WTC11 (cell line): ENCODE results near the gene FOXO1. TPM values are rescaled to one million over a fixed set of nuclear protein-coding genes. Genes with fewer than 3 reads are reported as not detected.

ENCODE experiments used
- ATAC-seq: fragments of 200-7000 bp; cut with Tn5 transposase; 2 replicates; pipeline ENCODE4 v1.10.0; 2021; ENCODE audit warnings: mild to moderate bottlenecking, moderate library complexity
- CTCF ChIA-PET: fragments of 300-600 bp; sonication (Branson Sonifier 250); formaldehyde crosslinking; loops from one replicate; lab custom pipeline; 2021; ENCODE audit warnings: antibody characterized with exemption; lab: Charles Lee
- POLR2A ChIA-PET: fragments of 350-600 bp; sonication (Branson Sonifier 250); formaldehyde crosslinking; loops from one replicate; lab custom pipeline; 2021; ENCODE audit warnings: antibody characterized with exemption; lab: Charles Lee
- DNase-seq: peaks from one replicate; pipeline ENCODE4 v3.0.0; 2021; ENCODE audit warnings: low spot score
- H3K27ac Mint-ChIP-seq: 2 replicates; pipeline ENCODE4 v1.8.0; 2021; ENCODE audit warnings: mixed read lengths
- H3K27me3 Mint-ChIP-seq: 2 replicates; pipeline ENCODE4 v1.8.0; 2021; ENCODE audit warnings: low read depth, mild to moderate bottlenecking, moderate library complexity, mixed read lengths
- H3K36me3 Mint-ChIP-seq: 2 replicates; pipeline ENCODE4 v1.8.0; 2021; ENCODE audit warnings: mixed read lengths
- H3K4me1 Mint-ChIP-seq: 2 replicates; pipeline ENCODE4 v1.8.0; 2022; ENCODE audit warnings: mixed read lengths
- H3K4me3 Mint-ChIP-seq: 2 replicates; pipeline ENCODE4 v1.8.0; 2021; ENCODE audit warnings: mild to moderate bottlenecking, moderate library complexity, mixed read lengths
- H3K9me3 Mint-ChIP-seq: 2 replicates; pipeline ENCODE4 v1.8.0; 2021; ENCODE audit warnings: mixed read lengths
- CBFB ChIP-seq: sonication (generic); formaldehyde crosslinking; IDR thresholded peaks from 2 replicates; pipeline ENCODE4 v1.8.1; 2022; ENCODE audit warnings: mild to moderate bottlenecking, low read depth, missing genetic modification reagents
- EMX1 ChIP-seq: fragments of 250-450 bp; sonication (Bioruptor Pico); IDR thresholded peaks from 2 replicates; pipeline ENCODE4 v1.8.0; 2021; ENCODE audit warnings: mild to moderate bottlenecking
- FOXJ3 ChIP-seq: sonication (generic); formaldehyde crosslinking; IDR thresholded peaks from 2 replicates; pipeline ENCODE4 v1.9.0; 2021; ENCODE audit warnings: missing genetic modification reagents, mild to moderate bottlenecking, borderline replicate concordance
- FOXP1 ChIP-seq: sonication (generic); formaldehyde crosslinking; IDR thresholded peaks from 2 replicates; pipeline ENCODE4 v1.8.0; 2022; ENCODE audit warnings: missing genetic modification reagents, mild to moderate bottlenecking, moderate library complexity, borderline replicate concordance
- GRHL2 ChIP-seq: fragments of 250-450 bp; sonication (Bioruptor Pico); IDR thresholded peaks from 2 replicates; pipeline ENCODE4 v1.8.0; 2022; ENCODE audit warnings: mild to moderate bottlenecking, moderate library complexity; ENCODE audit not compliant: insufficient replicate concordance, severe bottlenecking
- IRF2 ChIP-seq: sonication (generic); formaldehyde crosslinking; IDR thresholded peaks from 2 replicates; pipeline ENCODE4 v1.8.0; 2022; ENCODE audit warnings: low read depth, missing genetic modification reagents, borderline replicate concordance
- NFE2L1 ChIP-seq: sonication (generic); formaldehyde crosslinking; IDR thresholded peaks from 2 replicates; pipeline ENCODE4 v1.8.1; 2023; ENCODE audit warnings: missing genetic modification reagents
- PRRX2 ChIP-seq: fragments of 250-450 bp; sonication (Bioruptor Pico); IDR thresholded peaks from 2 replicates; pipeline ENCODE4 v1.8.0; 2021; ENCODE audit warnings: mild to moderate bottlenecking
- SMAD4 ChIP-seq: sonication (generic); formaldehyde crosslinking; IDR thresholded peaks from 2 replicates; pipeline ENCODE4 v1.8.0; 2022; ENCODE audit warnings: mild to moderate bottlenecking, missing genetic modification reagents
- ZNF121 ChIP-seq: sonication (generic); formaldehyde crosslinking; IDR thresholded peaks from 2 replicates; pipeline ENCODE4 v1.8.0; 2023; ENCODE audit warnings: missing genetic modification reagents
- ZNF396 ChIP-seq: fragments of 250-450 bp; sonication (Bioruptor Pico); IDR thresholded peaks from 2 replicates; pipeline ENCODE4 v1.8.0; 2021; ENCODE audit warnings: mild to moderate bottlenecking, moderate library complexity, borderline replicate concordance
- total RNA-seq: library from RNA; stranded (reverse); gene quantifications from 3 replicates; pipeline ENCODE4 v1.2.3, GENCODE V29; 2021
- TF ChIP-seq, protein P1 (sequence below): fragments of 250-450 bp; sonication (Bioruptor Pico); IDR thresholded peaks from 2 replicates; pipeline ENCODE4 v1.9.0; 2021; ENCODE audit warnings: moderate library complexity, mild to moderate bottlenecking, inconsistent platforms, borderline replicate concordance
- TF ChIP-seq, protein P2 (sequence below): sonication (generic); formaldehyde crosslinking; IDR thresholded peaks from 2 replicates; pipeline ENCODE4 v1.8.1; 2022; ENCODE audit warnings: low read depth, mild to moderate bottlenecking, moderate library complexity, missing genetic modification reagents, borderline replicate concordance
- TF ChIP-seq, protein P3 (sequence below): sonication (generic); formaldehyde crosslinking; IDR thresholded peaks from 2 replicates; pipeline ENCODE4 v1.8.0; 2022; ENCODE audit warnings: mild to moderate bottlenecking, missing genetic modification reagents
- TF ChIP-seq, protein P4 (sequence below): sonication (generic); formaldehyde crosslinking; IDR thresholded peaks from 2 replicates; pipeline ENCODE4 v1.8.1; 2023; ENCODE audit warnings: mild to moderate bottlenecking, missing genetic modification reagents, moderate library complexity
- TF ChIP-seq, protein P5 (sequence below): sonication (generic); formaldehyde crosslinking; IDR thresholded peaks from 2 replicates; pipeline ENCODE4 v1.8.0; 2022; ENCODE audit warnings: missing genetic modification reagents

FOXO1 gene
- total RNA-seq, 1 experiment from 2014 or later: 37.9 TPM

DNA sequence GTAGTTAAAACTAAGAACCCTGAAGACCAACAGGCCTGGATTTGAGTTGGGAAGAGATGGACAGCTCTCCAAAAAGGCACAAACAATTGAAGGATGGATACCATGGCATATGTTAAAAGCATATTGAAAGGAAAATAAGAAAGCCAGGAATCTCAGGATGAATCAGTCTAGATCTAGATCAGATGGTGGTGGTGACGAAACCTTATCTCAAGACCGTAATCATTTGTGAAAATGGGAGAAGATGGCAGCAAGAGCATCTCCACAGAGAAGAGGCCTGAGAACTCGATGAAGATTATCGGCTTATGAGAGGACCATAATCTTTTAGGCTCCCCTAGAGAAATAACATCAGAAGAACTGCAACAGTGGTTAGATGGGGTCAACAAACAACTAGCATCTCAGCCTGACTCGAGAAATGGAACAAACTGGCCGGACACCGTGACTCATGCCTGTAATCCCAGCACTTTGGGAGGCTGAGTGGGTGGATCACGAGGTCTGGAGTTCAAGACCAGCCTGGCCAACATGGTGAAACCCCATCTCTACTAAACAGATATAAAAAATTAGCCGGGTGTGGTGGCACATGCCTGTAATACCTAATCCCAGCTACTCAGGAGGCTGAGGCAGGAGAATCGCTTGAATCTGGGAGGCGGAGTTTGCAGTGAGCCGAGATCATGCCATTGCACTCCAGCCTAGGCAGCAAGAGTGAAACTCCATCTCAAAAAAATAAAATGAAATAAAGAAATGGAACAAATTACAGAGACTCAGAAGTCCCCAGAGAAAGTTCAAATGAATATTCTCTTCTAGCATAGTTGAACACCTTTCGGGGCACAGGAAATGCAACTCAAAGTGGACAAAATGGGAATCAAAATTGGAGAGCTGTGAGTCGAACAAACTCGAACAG lies 47.6 kb downstream of the FOXO1 start (continued):
- TF ChIP-seq, protein P1, sequence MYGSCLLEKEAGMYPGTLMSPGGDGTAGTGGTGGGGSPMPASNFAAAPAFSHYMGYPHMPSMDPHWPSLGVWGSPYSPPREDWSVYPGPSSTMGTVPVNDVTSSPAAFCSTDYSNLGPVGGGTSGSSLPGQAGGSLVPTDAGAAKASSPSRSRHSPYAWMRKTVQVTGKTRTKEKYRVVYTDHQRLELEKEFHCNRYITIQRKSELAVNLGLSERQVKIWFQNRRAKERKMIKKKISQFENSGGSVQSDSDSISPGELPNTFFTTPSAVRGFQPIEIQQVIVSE: no peak
- TF ChIP-seq NFE2L1 (no peak), FOXJ3 (no peak), IRF2 (CRISPR knock-in tag) (no peak)

DNA sequence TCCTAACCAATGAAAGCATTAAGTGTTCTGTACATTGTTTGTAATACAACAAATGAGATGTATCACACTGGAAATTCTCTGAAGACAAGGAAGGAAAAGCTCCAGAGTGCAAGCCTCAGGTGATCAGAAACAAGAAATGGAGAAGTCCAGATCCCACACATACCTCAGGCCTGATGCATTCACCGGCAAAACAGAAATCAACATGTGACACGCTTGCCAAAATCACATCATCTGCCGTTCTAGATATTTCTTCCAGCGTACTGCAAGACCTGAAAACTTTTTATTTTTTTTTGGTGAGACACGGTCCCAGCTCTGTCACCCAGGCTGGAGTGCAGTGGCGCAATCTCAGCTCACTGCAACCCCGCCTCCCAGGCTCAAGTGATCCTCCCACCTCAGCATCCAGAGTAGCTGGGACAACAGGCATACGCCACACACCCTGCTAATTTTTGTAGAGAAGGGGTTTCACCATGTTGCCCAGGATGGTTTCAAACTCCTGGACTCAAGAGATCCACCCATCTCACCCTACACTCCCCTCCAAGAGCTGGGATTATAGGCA lies 48.6 kb downstream of the FOXO1 start:
- POLR2A ChIA-PET: no interaction called here
- no peak overlapping the region for H3K27ac Mint-ChIP-seq
- H3K4me1 Mint-ChIP-seq: peaks cover 84% of the 10 kb centered on the region
- DNase-seq (no peak), ATAC-seq (no peak)
- H3K4me3 Mint-ChIP-seq: no peak overlapping the region
- no peaks in the 10 kb centered on the region for H3K27me3 Mint-ChIP-seq
- H3K36me3 Mint-ChIP-seq: no peaks in the 10 kb centered on the region
- no peaks in the 10 kb centered on the region for H3K9me3 Mint-ChIP-seq
- TF ChIP-seq PRRX2 (CRISPR knock-in tag): no peak
- TF ChIP-seq, all 79 proteins: peak for 0
- CTCF ChIA-PET: no interaction called here

DNA sequence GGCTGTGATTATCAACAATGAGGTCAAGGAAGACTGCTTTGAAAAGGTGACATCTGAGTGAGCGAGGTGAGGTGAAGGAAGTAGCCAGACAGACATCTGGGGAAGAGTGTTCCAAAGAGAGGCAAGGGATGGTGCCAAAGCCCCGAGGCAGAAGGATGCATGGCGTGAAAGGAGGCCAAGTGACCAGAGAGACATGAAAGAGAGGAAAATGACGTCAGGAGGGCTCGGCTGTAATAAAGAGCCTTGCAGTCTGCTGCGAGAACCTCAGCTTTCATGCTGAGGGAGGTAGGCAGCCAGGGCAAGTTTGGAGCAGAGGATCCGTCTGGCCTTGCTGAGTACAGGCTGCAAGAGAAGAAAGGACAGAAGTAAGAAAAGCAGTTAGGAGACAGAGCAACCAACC lies 50.8 kb downstream of the FOXO1 start:
- peaks cover 92% of the 10 kb centered on the region for H3K4me1 Mint-ChIP-seq
- ChIA-PET POLR2A (interaction anchor here (0.6 kb wide), 1 partner anchor 69 kb away, joined by 3 read pairs; no protein-coding TSS in a partner anchor), CTCF (no interaction called here)

More for the DNA sequence above, 50.8 kb downstream of the FOXO1 start:
- Mint-ChIP-seq H3K27ac (peak overlapping the region; percentile 62), H3K4me3 (no peak overlapping the region), H3K9me3 (no peaks in the 10 kb centered on the region), H3K27me3 (no peaks in the 10 kb centered on the region), H3K36me3 (no peaks in the 10 kb centered on the region)
- no peak for TF ChIP-seq FOXP1 (CRISPR knock-in tag)
- TF ChIP-seq GRHL2 (CRISPR knock-in tag): no peak
- TF ChIP-seq, protein P2, sequence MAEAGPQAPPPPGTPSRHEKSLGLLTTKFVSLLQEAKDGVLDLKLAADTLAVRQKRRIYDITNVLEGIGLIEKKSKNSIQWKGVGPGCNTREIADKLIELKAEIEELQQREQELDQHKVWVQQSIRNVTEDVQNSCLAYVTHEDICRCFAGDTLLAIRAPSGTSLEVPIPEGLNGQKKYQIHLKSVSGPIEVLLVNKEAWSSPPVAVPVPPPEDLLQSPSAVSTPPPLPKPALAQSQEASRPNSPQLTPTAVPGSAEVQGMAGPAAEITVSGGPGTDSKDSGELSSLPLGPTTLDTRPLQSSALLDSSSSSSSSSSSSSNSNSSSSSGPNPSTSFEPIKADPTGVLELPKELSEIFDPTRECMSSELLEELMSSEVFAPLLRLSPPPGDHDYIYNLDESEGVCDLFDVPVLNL: no peak
- no peak for TF ChIP-seq CBFB (CRISPR knock-in tag)
- TF ChIP-seq ZNF396: no peak
- TF ChIP-seq, protein P3, sequence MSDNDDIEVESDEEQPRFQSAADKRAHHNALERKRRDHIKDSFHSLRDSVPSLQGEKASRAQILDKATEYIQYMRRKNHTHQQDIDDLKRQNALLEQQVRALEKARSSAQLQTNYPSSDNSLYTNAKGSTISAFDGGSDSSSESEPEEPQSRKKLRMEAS (CRISPR knock-in tag): no peak
- TF ChIP-seq SMAD4 (CRISPR knock-in tag): no peak
- no peak for TF ChIP-seq ZNF121
- no peak for TF ChIP-seq EMX1 (CRISPR knock-in tag)
- TF ChIP-seq, protein P4, sequence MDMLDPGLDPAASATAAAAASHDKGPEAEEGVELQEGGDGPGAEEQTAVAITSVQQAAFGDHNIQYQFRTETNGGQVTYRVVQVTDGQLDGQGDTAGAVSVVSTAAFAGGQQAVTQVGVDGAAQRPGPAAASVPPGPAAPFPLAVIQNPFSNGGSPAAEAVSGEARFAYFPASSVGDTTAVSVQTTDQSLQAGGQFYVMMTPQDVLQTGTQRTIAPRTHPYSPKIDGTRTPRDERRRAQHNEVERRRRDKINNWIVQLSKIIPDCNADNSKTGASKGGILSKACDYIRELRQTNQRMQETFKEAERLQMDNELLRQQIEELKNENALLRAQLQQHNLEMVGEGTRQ: no peak
- TF ChIP-seq, protein P5, sequence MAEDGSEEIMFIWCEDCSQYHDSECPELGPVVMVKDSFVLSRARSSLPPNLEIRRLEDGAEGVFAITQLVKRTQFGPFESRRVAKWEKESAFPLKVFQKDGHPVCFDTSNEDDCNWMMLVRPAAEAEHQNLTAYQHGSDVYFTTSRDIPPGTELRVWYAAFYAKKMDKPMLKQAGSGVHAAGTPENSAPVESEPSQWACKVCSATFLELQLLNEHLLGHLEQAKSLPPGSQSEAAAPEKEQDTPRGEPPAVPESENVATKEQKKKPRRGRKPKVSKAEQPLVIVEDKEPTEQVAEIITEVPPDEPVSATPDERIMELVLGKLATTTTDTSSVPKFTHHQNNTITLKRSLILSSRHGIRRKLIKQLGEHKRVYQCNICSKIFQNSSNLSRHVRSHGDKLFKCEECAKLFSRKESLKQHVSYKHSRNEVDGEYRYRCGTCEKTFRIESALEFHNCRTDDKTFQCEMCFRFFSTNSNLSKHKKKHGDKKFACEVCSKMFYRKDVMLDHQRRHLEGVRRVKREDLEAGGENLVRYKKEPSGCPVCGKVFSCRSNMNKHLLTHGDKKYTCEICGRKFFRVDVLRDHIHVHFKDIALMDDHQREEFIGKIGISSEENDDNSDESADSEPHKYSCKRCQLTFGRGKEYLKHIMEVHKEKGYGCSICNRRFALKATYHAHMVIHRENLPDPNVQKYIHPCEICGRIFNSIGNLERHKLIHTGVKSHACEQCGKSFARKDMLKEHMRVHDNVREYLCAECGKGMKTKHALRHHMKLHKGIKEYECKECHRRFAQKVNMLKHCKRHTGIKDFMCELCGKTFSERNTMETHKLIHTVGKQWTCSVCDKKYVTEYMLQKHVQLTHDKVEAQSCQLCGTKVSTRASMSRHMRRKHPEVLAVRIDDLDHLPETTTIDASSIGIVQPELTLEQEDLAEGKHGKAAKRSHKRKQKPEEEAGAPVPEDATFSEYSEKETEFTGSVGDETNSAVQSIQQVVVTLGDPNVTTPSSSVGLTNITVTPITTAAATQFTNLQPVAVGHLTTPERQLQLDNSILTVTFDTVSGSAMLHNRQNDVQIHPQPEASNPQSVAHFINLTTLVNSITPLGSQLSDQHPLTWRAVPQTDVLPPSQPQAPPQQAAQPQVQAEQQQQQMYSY: no peak
- no peak for DNase-seq
- ATAC-seq: 0 out of 2 replicates have a peak, but pooled peaks have one; percentile 10
